Putamen (tissue), 1 donor: ENCODE measurements around the gene GPR146.

Source experiments
- DNase-seq: peaks from one replicate; pipeline ENCODE4 v3.0.0-alpha.2; 2016; ENCODE audit warnings: low spot score

Gene GPR146

GRCh38 chr7:1011297-1012003 lies 32.9 kb upstream of the GPR146 start:
- no peak for DNase-seq

- DNase-seq = no peak
Measured at GRCh38 chr7:1012004-1012715, 32.2 kb upstream of the GPR146 start.

- DNase-seq = no peak
Measured at GRCh38 chr7:1012716-1013095, 31.6 kb upstream of the GPR146 start.

- DNase-seq = no peak
Measured at GRCh38 chr7:1013581-1013980, 30.8 kb upstream of the GPR146 start.

GRCh38 chr7:1014681-1015080 lies 29.7 kb upstream of the GPR146 start:
- no peak for DNase-seq

GRCh38 chr7:1015196-1016121 lies 28.9 kb upstream of the GPR146 start:
- no peak for DNase-seq

GRCh38 chr7:1016577-1017531 lies 27.5 kb upstream of the GPR146 start:
- no peak for DNase-seq

GRCh38 chr7:1017586-1018333 lies 26.6 kb upstream of the GPR146 start:
- no peak for DNase-seq

- DNase-seq = no peak
Measured at GRCh38 chr7:1018334-1018695, 26.0 kb upstream of the GPR146 start.

GRCh38 chr7:1019255-1019785 lies 25.0 kb upstream of the GPR146 start:
- DNase-seq = no peak

- no peak for DNase-seq
Measured at GRCh38 chr7:1019789-1020610, 24.3 kb upstream of the GPR146 start.

- DNase-seq = no peak
Measured at GRCh38 chr7:1020849-1021251, 23.5 kb upstream of the GPR146 start.

GRCh38 chr7:1021366-1021765 lies 23.0 kb upstream of the GPR146 start:
- DNase-seq = no peak

GRCh38 chr7:1021931-1022330 lies 22.4 kb upstream of the GPR146 start:
- DNase-seq = no peak

GRCh38 chr7:1022356-1022755 lies 22.0 kb upstream of the GPR146 start:
- no peak for DNase-seq

GRCh38 chr7:1022801-1023465 lies 21.4 kb upstream of the GPR146 start:
- no peak for DNase-seq

GRCh38 chr7:1024331-1024841 lies 20.0 kb upstream of the GPR146 start:
- DNase-seq = no peak

- DNase-seq = no peak
Measured at GRCh38 chr7:1024876-1025742, 19.2 kb upstream of the GPR146 start.
